Liver (tissue), 9 donors: Measurements from ENCODE around the gene WDR74. TPM values are rescaled to one million over a fixed set of nuclear protein-coding genes. Genes with fewer than 3 reads are reported as not detected.

Experiments
- DNase-seq: peaks from one replicate; pipeline ENCODE4 v3.0.0-alpha.2; 2017; ENCODE audit warnings: low spot score
- H3K27ac ChIP-seq, 2 donors: one replicate each; pipeline ENCODE4 v1.7.0; 2013; ENCODE audit warnings: inconsistent platforms in 2 of 2, low read length in 2 of 2, control low read depth in 1 of 2, low read depth in 1 of 2, mild to moderate bottlenecking in 1 of 2
- H3K27me3 ChIP-seq, 4 donors: one replicate each; pipeline versions ENCODE4 v1.6.1 to v1.7.0; 2013; ENCODE audit warnings: low read length in 3 of 4, inconsistent platforms in 1 of 4, mild to moderate bottlenecking in 1 of 4, moderate library complexity in 1 of 4; ENCODE audit not compliant: control insufficient read depth in 4 of 4, insufficient read depth in 4 of 4
- H3K36me3 ChIP-seq, 4 donors: one replicate each; pipeline versions ENCODE4 v1.6.1 to v1.7.0; 2013; ENCODE audit warnings: low read length in 3 of 4, mild to moderate bottlenecking in 3 of 4, low read depth in 1 of 4, moderate library complexity in 1 of 4; ENCODE audit not compliant: control insufficient read depth in 4 of 4, insufficient read depth in 3 of 4
- H3K4me1 ChIP-seq, 4 donors: one replicate each; pipeline versions ENCODE4 v1.6.1 to v1.7.0; 2013; ENCODE audit warnings: low read length in 3 of 4, mild to moderate bottlenecking in 3 of 4, moderate library complexity in 1 of 4; ENCODE audit not compliant: control insufficient read depth in 4 of 4, insufficient read depth in 4 of 4
- H3K4me3 ChIP-seq, 3 donors: one replicate each; pipeline versions ENCODE4 v1.6.1 to v1.7.0; 2013; ENCODE audit warnings: low read length in 3 of 3, control low read depth in 1 of 3, low read depth in 1 of 3, mild to moderate bottlenecking in 1 of 3
- H3K9ac ChIP-seq, 2 donors: one replicate each; pipeline ENCODE4 v1.7.0; 2013; ENCODE audit warnings: low read length in 2 of 2, mild to moderate bottlenecking in 2 of 2, moderate library complexity in 2 of 2, control low read depth in 1 of 2, low read depth in 1 of 2
- H3K9me3 ChIP-seq, 4 donors: one replicate each; pipeline versions ENCODE4 v1.6.1 to v1.7.0; 2013; ENCODE audit warnings: low read length in 3 of 4; ENCODE audit not compliant: control insufficient read depth in 4 of 4
- ATF3 ChIP-seq: IDR thresholded peaks from 2 replicates; pipeline ENCODE4 v1.6.1; 2016; ENCODE audit warnings: antibody characterized with exemption
- CTCF ChIP-seq: fragments of 150-350 bp; IDR thresholded peaks from 2 replicates; pipeline ENCODE4 v1.5.1; 2017; ENCODE audit warnings: improper control_type of control experiment, low read depth, low read length; ENCODE audit not compliant: missing input control
- EGR1 ChIP-seq, 2 donors: IDR thresholded peaks; 2 replicates each; pipeline ENCODE4 v1.6.1; 2016 to 2018; ENCODE audit warnings: antibody characterized with exemption in 2 of 2, low read depth in 2 of 2
- FOXA1 ChIP-seq: IDR thresholded peaks from 2 replicates; pipeline ENCODE4 v1.6.1; 2016; ENCODE audit warnings: antibody characterized with exemption
- FOXA2 ChIP-seq: IDR thresholded peaks from 2 replicates; pipeline ENCODE4 v1.6.1; 2016; ENCODE audit warnings: antibody characterized with exemption
- GABPA ChIP-seq, 2 donors: IDR thresholded peaks in 1 of 2; conservative IDR thresholded peaks in 1 of 2; 2 replicates each; pipeline ENCODE4 v1.6.1; 2016; ENCODE audit warnings: antibody characterized with exemption in 2 of 2, mild to moderate bottlenecking in 1 of 2, moderate library complexity in 1 of 2
- HNF4A ChIP-seq, 2 donors: conservative IDR thresholded peaks; 2 replicates each; pipeline ENCODE4 v1.6.1; 2016; ENCODE audit warnings: antibody characterized with exemption in 2 of 2, mild to moderate bottlenecking in 2 of 2
- HNF4G ChIP-seq: IDR thresholded peaks from 2 replicates; pipeline ENCODE4 v1.6.1; 2016; ENCODE audit warnings: antibody characterized with exemption
- JUND ChIP-seq, 2 donors: IDR thresholded peaks; 2 replicates each; pipeline ENCODE4 v1.6.1; 2016; ENCODE audit warnings: antibody characterized with exemption in 2 of 2
- RAD21 ChIP-seq, 2 donors: IDR thresholded peaks; 2 replicates each; pipeline ENCODE4 v1.6.1; 2016; ENCODE audit warnings: antibody characterized with exemption in 2 of 2, mild to moderate bottlenecking in 2 of 2
- SP1 ChIP-seq: IDR thresholded peaks from 2 replicates; pipeline ENCODE4 v1.6.1; 2018; ENCODE audit warnings: antibody characterized with exemption, mild to moderate bottlenecking
- TAF1 ChIP-seq: conservative IDR thresholded peaks from 2 replicates; pipeline ENCODE4 v1.6.1; 2016; ENCODE audit warnings: antibody characterized with exemption, mild to moderate bottlenecking
- YY1 ChIP-seq: IDR thresholded peaks from 2 replicates; pipeline ENCODE4 v1.6.1; 2016; ENCODE audit warnings: antibody characterized with exemption, mild to moderate bottlenecking
- WGBS: extraction: QIAGEN DNeasy Blood & Tissue Kit; methylation state at CpG from one replicate; pipeline ENCODE4 v1.1.7; 2013; 5-methylcytosine and 5-hydroxymethylcytosine counted together
- polyA plus RNA-seq, 2 donors: library from polyadenylated mRNA; stranded (reverse) in 1 of 2; unstranded in 1 of 2; fragments of 200-250 nt in 1 of 2; fragments of >200 nt in 1 of 2; fragmentation: Nextera tagmentation in 1 of 2; extraction: Ambion mirVana in 1 of 2; gene quantifications; one replicate each; pipeline versions ENCODE4 v1.2.1 to v1.2.3, GENCODE V29; 2013 to 2015
- total RNA-seq, 2 donors: library from RNA; depleted of rRNA; stranded (reverse); fragments of >200 nt; gene quantifications; one replicate each; pipeline ENCODE4 v1.2.3, GENCODE V29; 2014
- TF ChIP-seq, protein P1 (sequence below): IDR thresholded peaks from 2 replicates; pipeline ENCODE4 v1.6.1; 2016; ENCODE audit warnings: antibody characterized with exemption
- TF ChIP-seq, protein P2 (sequence below): IDR thresholded peaks from 2 replicates; pipeline ENCODE4 v1.6.1; 2016; ENCODE audit warnings: antibody characterized with exemption
- TF ChIP-seq, protein P3 (sequence below): IDR thresholded peaks from 2 replicates; pipeline ENCODE4 v1.6.1; 2016; ENCODE audit warnings: antibody characterized with exemption, mild to moderate bottlenecking
- donor health status: healthy.
- donor health status: healthy.
- donor health status: healthy.
- donor health status: healthy.
- donor health status: healthy.

WDR74 gene
- total and polyA plus RNA-seq, 4 donors = 17.1 to 22.5 (median 20.5) TPM

- 85% methylated on average over 3 of the region's 3 CpGs for WGBS
- H3K9me3 ChIP-seq = no peaks in the 10 kb centered on the region
- peaks cover 0 to 28% (median 26%) of the 10 kb centered on the region in 4 donors for H3K4me1 ChIP-seq
- TF ChIP-seq TAF1 (no peak), FOXA1 (no peak), SP1 (no peak), FOXA2 (no peak), GABPA (IDR thresholded peaks at IDR 0.05 in 1 of 2, conservative IDR thresholded peaks at IDR 0.05 in 1 of 2) (no peak), HNF4G (no peak), CTCF (no peak), ATF3 (no peak), RAD21 (IDR thresholded peaks at IDR 0.05) (no peak), YY1 (no peak), EGR1 (IDR thresholded peaks at IDR 0.05; ENCODE audit: low read depth in 2 of 2) (no peak), HNF4A (conservative IDR thresholded peaks at IDR 0.05) (no peak), JUND (IDR thresholded peaks at IDR 0.05) (no peak)
- TF ChIP-seq, protein P1, sequence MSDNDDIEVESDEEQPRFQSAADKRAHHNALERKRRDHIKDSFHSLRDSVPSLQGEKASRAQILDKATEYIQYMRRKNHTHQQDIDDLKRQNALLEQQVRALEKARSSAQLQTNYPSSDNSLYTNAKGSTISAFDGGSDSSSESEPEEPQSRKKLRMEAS = no peak
- TF ChIP-seq, protein P2, sequence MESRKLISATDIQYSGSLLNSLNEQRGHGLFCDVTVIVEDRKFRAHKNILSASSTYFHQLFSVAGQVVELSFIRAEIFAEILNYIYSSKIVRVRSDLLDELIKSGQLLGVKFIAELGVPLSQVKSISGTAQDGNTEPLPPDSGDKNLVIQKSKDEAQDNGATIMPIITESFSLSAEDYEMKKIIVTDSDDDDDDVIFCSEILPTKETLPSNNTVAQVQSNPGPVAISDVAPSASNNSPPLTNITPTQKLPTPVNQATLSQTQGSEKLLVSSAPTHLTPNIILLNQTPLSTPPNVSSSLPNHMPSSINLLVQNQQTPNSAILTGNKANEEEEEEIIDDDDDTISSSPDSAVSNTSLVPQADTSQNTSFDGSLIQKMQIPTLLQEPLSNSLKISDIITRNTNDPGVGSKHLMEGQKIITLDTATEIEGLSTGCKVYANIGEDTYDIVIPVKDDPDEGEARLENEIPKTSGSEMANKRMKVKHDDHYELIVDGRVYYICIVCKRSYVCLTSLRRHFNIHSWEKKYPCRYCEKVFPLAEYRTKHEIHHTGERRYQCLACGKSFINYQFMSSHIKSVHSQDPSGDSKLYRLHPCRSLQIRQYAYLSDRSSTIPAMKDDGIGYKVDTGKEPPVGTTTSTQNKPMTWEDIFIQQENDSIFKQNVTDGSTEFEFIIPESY = no peak
- TF ChIP-seq, protein P3, sequence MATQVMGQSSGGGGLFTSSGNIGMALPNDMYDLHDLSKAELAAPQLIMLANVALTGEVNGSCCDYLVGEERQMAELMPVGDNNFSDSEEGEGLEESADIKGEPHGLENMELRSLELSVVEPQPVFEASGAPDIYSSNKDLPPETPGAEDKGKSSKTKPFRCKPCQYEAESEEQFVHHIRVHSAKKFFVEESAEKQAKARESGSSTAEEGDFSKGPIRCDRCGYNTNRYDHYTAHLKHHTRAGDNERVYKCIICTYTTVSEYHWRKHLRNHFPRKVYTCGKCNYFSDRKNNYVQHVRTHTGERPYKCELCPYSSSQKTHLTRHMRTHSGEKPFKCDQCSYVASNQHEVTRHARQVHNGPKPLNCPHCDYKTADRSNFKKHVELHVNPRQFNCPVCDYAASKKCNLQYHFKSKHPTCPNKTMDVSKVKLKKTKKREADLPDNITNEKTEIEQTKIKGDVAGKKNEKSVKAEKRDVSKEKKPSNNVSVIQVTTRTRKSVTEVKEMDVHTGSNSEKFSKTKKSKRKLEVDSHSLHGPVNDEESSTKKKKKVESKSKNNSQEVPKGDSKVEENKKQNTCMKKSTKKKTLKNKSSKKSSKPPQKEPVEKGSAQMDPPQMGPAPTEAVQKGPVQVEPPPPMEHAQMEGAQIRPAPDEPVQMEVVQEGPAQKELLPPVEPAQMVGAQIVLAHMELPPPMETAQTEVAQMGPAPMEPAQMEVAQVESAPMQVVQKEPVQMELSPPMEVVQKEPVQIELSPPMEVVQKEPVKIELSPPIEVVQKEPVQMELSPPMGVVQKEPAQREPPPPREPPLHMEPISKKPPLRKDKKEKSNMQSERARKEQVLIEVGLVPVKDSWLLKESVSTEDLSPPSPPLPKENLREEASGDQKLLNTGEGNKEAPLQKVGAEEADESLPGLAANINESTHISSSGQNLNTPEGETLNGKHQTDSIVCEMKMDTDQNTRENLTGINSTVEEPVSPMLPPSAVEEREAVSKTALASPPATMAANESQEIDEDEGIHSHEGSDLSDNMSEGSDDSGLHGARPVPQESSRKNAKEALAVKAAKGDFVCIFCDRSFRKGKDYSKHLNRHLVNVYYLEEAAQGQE = no peak
- no peak overlapping the region for H3K9ac ChIP-seq
- no peak overlapping the region for H3K27ac ChIP-seq
- no peak overlapping the region for H3K4me3 ChIP-seq
- no peaks in the 10 kb centered on the region for H3K27me3 ChIP-seq
- peaks cover 18 to 55% (median 51%) of the 10 kb centered on the region in 4 donors for H3K36me3 ChIP-seq
- no peak for DNase-seq
Observed at GRCh38 chr11:62883673-62884072, 44.3 kb upstream of the WDR74 start.
